Lower leg skin (tissue), 4 donors: ENCODE measurements around the gene RHOU. TPM values are rescaled to one million over a fixed set of nuclear protein-coding genes. Genes with fewer than 3 reads are reported as not detected.

Experiments
- DNase-seq, 2 donors: peaks; one replicate each; pipeline ENCODE4 v3.0.0-alpha.2; 2019; ENCODE audit warnings: low spot score in 2 of 2
- H3K4me3 ChIP-seq: fragments of 200-600 bp; sonication (generic); 2 replicates; pipeline ENCODE4 v1.5.1; 2017; ENCODE audit warnings: mild to moderate bottlenecking, low read depth; ENCODE audit not compliant: poor library complexity, severe bottlenecking
- POLR2A ChIP-seq, 2 donors: fragments of 450-650 bp; IDR thresholded peaks; one replicate each; pipeline ENCODE4 v1.6.1; 2016 to 2017; ENCODE audit warnings: antibody characterized with exemption in 2 of 2, mild to moderate bottlenecking in 1 of 2, moderate library complexity in 1 of 2
- WGBS, 2 donors: methylation state at CpG; one replicate each; pipeline ENCODE4 v1.1.5; 2018; 5-methylcytosine and 5-hydroxymethylcytosine counted together
- intact Hi-C: fragments of 100-400 bp; cut with DNase I; formaldehyde crosslinking; loops from one replicate; pipeline ENCODE4 v1.15.0; 2023; ENCODE audit warnings: low total_unique reads
- total RNA-seq, 4 donors: library from RNA; depleted of rRNA; stranded (reverse); fragments of >200 nt; gene quantifications; one replicate each; pipeline ENCODE4 v1.1.0, GENCODE V29; 2016
- TF ChIP-seq, protein P1 (sequence below), 3 donors: fragments of 450-650 bp; IDR thresholded peaks; one replicate each; pipeline ENCODE4 v1.5.1; 2016; ENCODE audit warnings: antibody characterized with exemption in 3 of 3, mild to moderate bottlenecking in 3 of 3, moderate library complexity in 2 of 3

RHOU gene
- total RNA-seq, 4 donors from 2014 or later: 3.5 to 13.9 (median 4.6) TPM

DNA sequence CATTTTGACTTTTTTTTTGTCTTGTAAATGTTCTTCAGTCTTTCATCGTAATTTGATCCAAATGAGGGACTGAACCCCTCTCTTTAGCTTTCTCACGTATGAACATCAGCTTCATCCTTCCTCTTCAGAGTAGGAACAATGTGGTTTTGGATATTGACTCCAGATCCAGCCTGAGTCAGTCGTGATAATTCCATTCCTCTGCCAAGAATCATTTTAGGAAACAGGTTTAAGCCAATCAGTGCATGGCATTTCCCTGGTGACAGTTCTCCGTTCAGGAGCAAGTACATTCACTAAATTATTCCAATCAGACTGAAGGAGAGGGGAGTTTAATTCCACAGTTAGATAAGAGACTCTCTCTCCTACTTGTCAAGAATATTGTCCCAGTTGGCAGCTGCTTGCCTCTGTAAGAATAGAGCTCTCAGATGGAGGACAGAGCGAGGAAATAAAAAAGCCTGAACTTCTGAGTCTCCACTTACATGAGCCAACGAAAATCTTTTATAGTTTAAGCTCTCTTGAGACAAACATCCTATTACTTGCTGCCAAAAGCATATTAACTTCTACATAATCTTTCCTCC is 18.6 kb downstream of the RHOU start:
- no peak for TF ChIP-seq POLR2A (IDR thresholded peaks at IDR 0.05)
- TF ChIP-seq, protein P1, sequence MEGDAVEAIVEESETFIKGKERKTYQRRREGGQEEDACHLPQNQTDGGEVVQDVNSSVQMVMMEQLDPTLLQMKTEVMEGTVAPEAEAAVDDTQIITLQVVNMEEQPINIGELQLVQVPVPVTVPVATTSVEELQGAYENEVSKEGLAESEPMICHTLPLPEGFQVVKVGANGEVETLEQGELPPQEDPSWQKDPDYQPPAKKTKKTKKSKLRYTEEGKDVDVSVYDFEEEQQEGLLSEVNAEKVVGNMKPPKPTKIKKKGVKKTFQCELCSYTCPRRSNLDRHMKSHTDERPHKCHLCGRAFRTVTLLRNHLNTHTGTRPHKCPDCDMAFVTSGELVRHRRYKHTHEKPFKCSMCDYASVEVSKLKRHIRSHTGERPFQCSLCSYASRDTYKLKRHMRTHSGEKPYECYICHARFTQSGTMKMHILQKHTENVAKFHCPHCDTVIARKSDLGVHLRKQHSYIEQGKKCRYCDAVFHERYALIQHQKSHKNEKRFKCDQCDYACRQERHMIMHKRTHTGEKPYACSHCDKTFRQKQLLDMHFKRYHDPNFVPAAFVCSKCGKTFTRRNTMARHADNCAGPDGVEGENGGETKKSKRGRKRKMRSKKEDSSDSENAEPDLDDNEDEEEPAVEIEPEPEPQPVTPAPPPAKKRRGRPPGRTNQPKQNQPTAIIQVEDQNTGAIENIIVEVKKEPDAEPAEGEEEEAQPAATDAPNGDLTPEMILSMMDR (IDR thresholded peaks at IDR 0.05): no peak
- H3K4me3 ChIP-seq: no peak overlapping the region
- intact Hi-C loops: no loop called here
- WGBS, 2 donors: 22 to 24% methylated on average over 6 of the region's 6 CpGs
- no peak for DNase-seq

DNA sequence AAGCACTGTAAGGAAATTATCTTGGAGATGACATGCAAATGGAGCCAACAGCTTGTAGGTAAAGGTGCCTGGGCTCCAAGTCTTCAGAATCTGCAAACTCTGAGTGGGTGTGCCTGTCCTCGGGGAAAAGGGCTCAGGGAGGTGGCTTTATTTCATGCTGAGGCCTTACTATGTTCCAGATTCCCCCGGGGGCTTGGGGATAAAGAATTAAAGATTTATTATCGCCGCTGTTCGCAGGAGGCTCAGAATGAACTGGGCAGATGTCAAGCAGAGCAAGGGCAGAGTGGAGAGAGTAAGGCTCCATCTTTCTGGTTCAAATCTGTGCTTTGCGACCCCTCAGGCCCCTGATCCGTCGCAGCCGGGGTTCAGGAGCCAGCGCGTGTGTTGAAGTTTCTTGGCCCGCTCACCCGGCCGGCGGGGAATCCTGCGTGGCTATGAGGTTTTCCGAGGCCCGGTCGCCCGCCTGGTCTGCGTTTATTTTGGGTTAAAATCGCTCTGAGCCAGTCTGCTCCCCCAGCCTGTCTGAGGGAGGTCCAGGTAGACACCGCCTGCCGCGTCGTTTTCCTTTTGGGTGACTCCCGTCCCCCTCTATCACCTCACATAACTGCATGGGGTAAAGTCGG is 19.5 kb downstream of the RHOU start:
- no peak for DNase-seq
- TF ChIP-seq, protein P1 (IDR thresholded peaks at IDR 0.05): no peak
- no peak for TF ChIP-seq POLR2A (IDR thresholded peaks at IDR 0.05)
- 67 to 70% methylated on average over 28 of the region's 28 CpGs for WGBS, 2 donors
- H3K4me3 ChIP-seq: no peak overlapping the region
- intact Hi-C loops: loop anchor here (5.0 kb wide), 1 partner anchor 1723 kb away; no protein-coding TSS in a partner anchor

DNA sequence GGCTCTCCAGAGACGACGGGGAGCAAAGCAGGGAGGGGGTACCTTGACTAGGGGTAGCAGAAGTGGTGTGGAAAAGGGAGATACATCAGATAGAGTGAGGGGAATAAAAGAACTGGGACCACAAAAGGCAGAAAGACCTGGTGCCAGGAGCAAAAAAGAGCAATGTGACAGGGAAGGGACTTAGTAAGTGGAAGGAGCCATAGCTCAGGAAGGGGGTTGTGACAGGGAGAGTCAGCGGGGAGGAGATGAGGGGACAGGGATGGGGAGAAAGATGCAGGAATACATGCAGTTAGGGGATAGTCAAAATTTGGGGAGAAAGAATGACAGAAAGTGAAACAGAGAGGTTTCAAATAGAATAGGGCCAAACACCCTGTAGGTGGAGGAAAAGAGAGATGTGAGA is 20.5 kb downstream of the RHOU start:
- WGBS, 2 donors: 82 to 89% methylated on average over 3 of the region's 3 CpGs
- intact Hi-C loops: loop anchor here (5.0 kb wide), 1 partner anchor 1722 kb away; no protein-coding TSS in a partner anchor
- no peak for DNase-seq
- TF ChIP-seq, protein P1 (IDR thresholded peaks at IDR 0.05): no peak
- TF ChIP-seq POLR2A (IDR thresholded peaks at IDR 0.05): no peak
- no peak overlapping the region for H3K4me3 ChIP-seq

DNA sequence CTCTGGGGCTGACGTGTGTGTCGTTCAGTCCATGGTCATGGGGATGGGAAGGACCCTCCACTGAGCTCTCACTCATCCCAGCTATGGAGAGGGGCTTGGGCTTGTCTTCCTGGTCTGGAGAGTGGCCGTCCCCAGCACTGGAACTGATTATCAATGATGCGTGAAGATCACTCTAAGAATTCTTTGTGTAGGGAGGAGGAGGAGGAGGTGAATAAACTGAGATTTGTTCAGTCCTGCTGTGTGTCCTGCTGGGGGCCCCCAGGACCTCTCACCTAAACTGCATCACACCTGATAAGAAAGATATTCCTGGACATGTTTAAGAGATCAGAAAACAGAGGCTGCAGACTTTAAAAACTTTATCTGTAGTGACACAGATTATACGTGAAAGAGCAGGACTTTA is 21.2 kb downstream of the RHOU start:
- DNase-seq: no peak
- intact Hi-C loops: loop anchor here (5.0 kb wide), 1 partner anchor 1721 kb away; no protein-coding TSS in a partner anchor
- H3K4me3 ChIP-seq: no peak overlapping the region
- WGBS, 2 donors: 89 to 92% methylated on average over 5 of the region's 5 CpGs
- TF ChIP-seq POLR2A (IDR thresholded peaks at IDR 0.05): no peak
- TF ChIP-seq, protein P1 (IDR thresholded peaks at IDR 0.05): no peak

DNA sequence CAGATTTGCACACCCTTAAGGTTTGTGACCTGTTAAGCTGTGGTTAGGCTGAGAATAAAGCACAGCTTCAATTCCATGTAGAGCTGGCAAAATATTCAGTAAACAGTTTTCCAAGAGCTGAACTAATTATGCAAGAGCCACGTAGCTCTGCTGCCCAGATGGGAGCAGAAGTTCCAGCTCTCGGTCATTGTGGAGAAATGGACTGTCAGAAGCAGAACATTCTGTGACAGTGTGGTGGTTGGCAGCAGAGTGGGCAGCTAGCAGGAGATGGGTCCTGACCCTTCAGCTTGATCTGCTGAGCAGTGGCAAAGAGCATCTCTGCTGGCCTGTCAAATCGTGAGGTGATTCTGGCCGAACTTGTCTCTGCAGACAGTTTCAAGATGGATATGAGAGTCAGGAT is 23.2 kb downstream of the RHOU start:
- 61 to 75% methylated on average over 4 of the region's 4 CpGs for WGBS, 2 donors
- intact Hi-C loops: loop anchor here (5.0 kb wide), 1 partner anchor 1719 kb away; no protein-coding TSS in a partner anchor
- DNase-seq: no peak

More for the DNA sequence above, 23.2 kb downstream of the RHOU start:
- no peak overlapping the region for H3K4me3 ChIP-seq
- TF ChIP-seq POLR2A (IDR thresholded peaks at IDR 0.05): no peak
- TF ChIP-seq, protein P1 (IDR thresholded peaks at IDR 0.05): no peak
